Measurements from ENCODE around the gene CANX.

Gene CANX

DNA sequence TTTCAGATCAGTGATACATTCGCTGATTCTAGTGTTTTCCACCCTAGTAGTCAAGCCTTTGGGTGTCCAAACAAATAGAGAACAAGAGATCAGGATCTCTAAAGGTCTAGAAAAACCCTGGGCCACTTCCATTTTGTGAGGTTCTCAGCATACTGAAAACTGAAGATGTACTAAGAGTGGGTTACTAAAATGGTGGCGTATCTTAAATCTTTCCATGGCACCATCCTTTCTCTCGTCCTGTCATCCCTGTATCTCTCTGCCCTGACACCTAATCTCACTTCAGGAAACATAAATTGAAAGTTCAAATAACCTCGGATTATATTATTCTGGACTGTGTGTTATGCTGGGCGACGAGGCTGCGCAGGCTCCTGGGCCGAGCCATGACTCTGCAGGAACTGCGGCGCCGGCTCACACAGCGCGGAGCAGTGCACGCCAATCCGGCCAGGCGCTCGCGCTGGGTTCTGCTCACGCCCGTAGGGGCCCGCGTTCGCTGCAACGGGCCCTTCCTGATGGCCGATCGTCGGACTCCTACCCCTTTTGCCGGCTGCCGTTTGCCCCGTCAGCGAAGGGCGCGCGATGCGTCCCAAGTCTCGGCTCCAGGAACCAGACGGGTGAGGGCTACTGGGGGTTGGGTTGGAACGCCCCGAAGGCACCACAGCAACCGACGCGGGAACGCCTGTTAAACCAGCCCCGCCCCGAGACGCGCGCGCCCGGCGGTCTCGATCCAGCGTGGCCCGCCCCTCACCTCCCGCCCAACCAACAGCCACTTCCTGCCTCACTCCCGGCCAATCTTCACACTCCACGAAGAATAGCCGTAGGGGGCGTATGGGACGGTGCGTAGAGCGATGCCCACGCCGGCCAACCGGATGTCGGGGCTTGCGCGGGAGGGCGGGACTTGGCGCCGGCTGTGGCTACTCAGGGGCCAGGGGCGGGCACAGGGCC, 503 bp upstream of the CANX start:
- DNase-seq, result peak; percentile 98 to 99 (median 98)
- peaks cover 29% of the 10 kb centered on the region for H3K4me1 ChIP-seq (ENCODE audit: control insufficient read depth, insufficient read depth, low read length, poor library complexity, severe bottlenecking)

DNA sequence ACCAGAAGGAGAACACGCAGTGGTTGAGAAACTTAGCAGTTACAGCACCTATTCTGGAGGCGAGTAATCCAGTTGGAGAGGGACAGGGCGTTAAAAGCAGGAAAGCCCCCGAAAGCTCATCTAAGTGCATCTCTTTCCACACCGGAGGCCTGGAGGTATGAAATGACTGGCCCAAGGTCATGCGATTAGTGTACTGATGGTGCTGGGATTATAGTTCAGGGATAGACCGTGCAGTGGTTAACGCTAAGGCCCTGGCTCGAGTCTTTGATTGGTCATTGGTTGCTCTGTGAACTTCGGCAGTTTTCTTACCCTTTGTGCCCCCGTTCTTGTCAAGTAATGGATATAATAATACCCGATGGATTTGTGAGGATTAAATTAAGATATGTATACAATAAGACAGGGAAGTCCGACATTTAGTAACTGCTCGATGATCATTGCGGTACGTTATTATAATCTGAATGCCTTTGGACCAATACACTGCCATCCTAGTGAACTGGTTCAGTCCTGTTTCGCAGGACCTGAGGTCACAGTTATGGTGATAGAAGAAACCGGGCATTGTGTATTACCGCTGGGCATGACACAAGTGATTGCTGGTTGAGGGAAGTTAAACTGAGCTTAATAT, 960 bp downstream of the CANX start:
- no peaks in the 10 kb centered on the region for H3K36me3 ChIP-seq (ENCODE audit: control insufficient read depth, insufficient read depth, low read length)
- DNase-seq, result no peak
- peak overlapping the region; percentile 95 for H3K4me3 ChIP-seq (ENCODE audit: insufficient read depth, low read depth, low read length, poor library complexity, severe bottlenecking)
- H3K27me3 ChIP-seq (replicated peaks; ENCODE audit: control insufficient read depth, insufficient read depth, low read length, poor library complexity, severe bottlenecking), result no peaks in the 10 kb centered on the region
- peak overlapping the region; percentile 98 for H3K27ac ChIP-seq (ENCODE audit: insufficient read depth, low read length, poor library complexity, severe bottlenecking)
- H3K4me1 ChIP-seq (ENCODE audit: control insufficient read depth, insufficient read depth, low read length, poor library complexity, severe bottlenecking), result peaks cover 29% of the 10 kb centered on the region
- H3K9me3 ChIP-seq (ENCODE audit: control insufficient read depth, low read length), result no peaks in the 10 kb centered on the region

More for the DNA sequence above, 503 bp upstream of the CANX start:
- no peaks in the 10 kb centered on the region for H3K9me3 ChIP-seq (ENCODE audit: control insufficient read depth, low read length)
- H3K27ac ChIP-seq (ENCODE audit: insufficient read depth, low read length, poor library complexity, severe bottlenecking), result peak overlapping the region; percentile 98
- no peaks in the 10 kb centered on the region for H3K36me3 ChIP-seq (ENCODE audit: control insufficient read depth, insufficient read depth, low read length)
- no peaks in the 10 kb centered on the region for H3K27me3 ChIP-seq (replicated peaks; ENCODE audit: control insufficient read depth, insufficient read depth, low read length, poor library complexity, severe bottlenecking)
- peak overlapping the region; percentile 95 for H3K4me3 ChIP-seq (ENCODE audit: insufficient read depth, low read depth, low read length, poor library complexity, severe bottlenecking)

DNA sequence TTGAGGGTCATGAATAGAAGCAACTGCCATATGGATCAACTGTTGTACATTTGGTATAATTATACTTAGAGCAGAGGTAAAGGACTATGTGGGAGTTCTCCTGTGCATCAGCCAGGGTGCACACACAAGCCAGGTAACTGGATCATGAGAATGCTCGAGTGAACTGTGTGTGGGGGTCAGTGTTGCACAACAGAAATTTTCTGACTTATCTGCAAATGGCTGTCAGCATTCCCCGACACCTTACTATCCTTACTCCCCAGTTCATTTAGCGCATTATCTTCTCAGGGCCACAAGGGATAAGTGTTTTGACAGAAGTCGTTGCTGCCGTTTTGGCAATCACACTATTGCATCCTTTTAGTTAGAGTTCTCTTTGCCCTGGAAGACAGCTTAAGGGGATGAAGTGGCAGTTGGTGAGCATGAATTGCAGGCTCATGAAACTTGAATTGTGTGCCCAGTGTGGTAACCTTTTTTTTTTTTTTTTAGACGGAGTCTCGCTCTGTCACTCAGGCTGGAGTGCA, 1.7 kb downstream of the CANX start:
- Histone ChIP-seq H3K4me3 (ENCODE audit: insufficient read depth, low read depth, low read length, poor library complexity, severe bottlenecking) (peak overlapping the region; percentile 95), H3K27me3 (replicated peaks; ENCODE audit: control insufficient read depth, insufficient read depth, low read length, poor library complexity, severe bottlenecking) (no peaks in the 10 kb centered on the region), H3K27ac (ENCODE audit: insufficient read depth, low read length, poor library complexity, severe bottlenecking) (no peak overlapping the region), H3K4me1 (ENCODE audit: control insufficient read depth, insufficient read depth, low read length, poor library complexity, severe bottlenecking) (peaks cover 29% of the 10 kb centered on the region), H3K36me3 (ENCODE audit: control insufficient read depth, insufficient read depth, low read length) (no peaks in the 10 kb centered on the region), H3K9me3 (ENCODE audit: control insufficient read depth, low read length) (no peaks in the 10 kb centered on the region)
- DNase-seq, result no peak

DNA sequence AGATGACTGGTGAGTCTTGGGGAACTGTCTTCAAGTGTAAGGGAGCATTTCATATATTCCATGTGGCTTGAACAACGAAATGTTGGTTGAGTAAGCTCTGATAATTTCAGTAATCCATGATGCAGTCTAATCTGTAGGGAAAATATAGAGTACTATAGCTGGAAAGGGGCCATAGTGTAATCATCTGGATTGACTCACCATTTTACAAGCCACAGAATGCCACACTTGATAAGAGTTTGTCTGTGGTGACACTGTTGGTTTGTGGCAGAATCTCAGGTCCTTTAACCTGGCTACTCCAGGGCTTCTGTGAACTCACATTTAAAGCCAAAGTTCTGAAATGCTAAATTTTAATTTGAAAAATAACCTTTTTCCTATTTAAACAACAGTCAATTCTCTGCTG, 17.5 kb downstream of the CANX start:
- no peaks in the 10 kb centered on the region for H3K9me3 ChIP-seq (ENCODE audit: control insufficient read depth, low read length)
- H3K4me1 ChIP-seq (ENCODE audit: control insufficient read depth, insufficient read depth, low read length, poor library complexity, severe bottlenecking), result no peaks in the 10 kb centered on the region
- DNase-seq, result no peak
- H3K27me3 ChIP-seq (replicated peaks; ENCODE audit: control insufficient read depth, insufficient read depth, low read length, poor library complexity, severe bottlenecking), result no peaks in the 10 kb centered on the region
- no peak overlapping the region for H3K4me3 ChIP-seq (ENCODE audit: insufficient read depth, low read depth, low read length, poor library complexity, severe bottlenecking)
- H3K36me3 ChIP-seq (ENCODE audit: control insufficient read depth, insufficient read depth, low read length), result peaks cover 60% of the 10 kb centered on the region
- no peak overlapping the region for H3K27ac ChIP-seq (ENCODE audit: insufficient read depth, low read length, poor library complexity, severe bottlenecking)

DNA sequence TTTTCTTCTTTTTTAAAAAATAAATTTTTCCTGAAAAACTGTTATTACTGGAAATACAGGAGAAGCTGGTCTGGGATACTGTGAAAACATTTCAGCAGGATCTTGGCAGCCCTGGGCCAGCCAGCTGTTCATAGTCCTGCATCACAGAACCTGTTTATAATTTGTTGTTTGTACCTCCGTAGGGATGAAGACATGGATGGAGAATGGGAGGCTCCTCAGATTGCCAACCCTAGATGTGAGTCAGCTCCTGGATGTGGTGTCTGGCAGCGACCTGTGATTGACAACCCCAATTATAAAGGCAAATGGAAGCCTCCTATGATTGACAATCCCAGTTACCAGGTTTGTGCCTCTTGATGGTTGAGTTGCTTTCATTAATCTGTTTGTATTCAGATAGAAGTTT, 21.5 kb downstream of the CANX start:
- H3K36me3 ChIP-seq (ENCODE audit: control insufficient read depth, insufficient read depth, low read length), result peaks cover 85% of the 10 kb centered on the region

DNA sequence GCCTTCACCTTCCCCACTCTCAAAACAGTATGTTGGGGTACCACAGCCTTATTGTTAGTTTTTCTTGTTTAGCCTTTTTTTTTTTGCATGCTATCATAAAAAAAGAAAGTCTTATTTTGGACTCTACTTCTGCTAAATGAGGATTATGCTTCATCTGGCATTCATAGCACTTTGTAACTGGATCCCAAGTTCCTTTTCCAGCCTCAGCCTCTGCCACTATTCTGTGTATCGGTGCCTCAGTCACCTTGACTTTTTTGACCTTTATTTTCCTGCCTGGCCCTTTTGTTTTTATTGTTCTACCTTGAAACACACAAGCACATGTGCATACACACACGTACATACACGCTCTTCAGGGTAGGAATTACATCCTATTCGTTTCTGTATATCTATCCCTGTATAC, 25.4 kb downstream of the CANX start:
- Histone ChIP-seq H3K27ac (ENCODE audit: insufficient read depth, low read length, poor library complexity, severe bottlenecking) (no peak overlapping the region), H3K4me3 (ENCODE audit: insufficient read depth, low read depth, low read length, poor library complexity, severe bottlenecking) (no peak overlapping the region), H3K36me3 (ENCODE audit: control insufficient read depth, insufficient read depth, low read length) (peaks cover 85% of the 10 kb centered on the region), H3K27me3 (replicated peaks; ENCODE audit: control insufficient read depth, insufficient read depth, low read length, poor library complexity, severe bottlenecking) (no peaks in the 10 kb centered on the region), H3K4me1 (ENCODE audit: control insufficient read depth, insufficient read depth, low read length, poor library complexity, severe bottlenecking) (no peaks in the 10 kb centered on the region), H3K9me3 (ENCODE audit: control insufficient read depth, low read length) (no peaks in the 10 kb centered on the region)
- no peak for DNase-seq

More for the DNA sequence above, 21.5 kb downstream of the CANX start:
- Histone ChIP-seq H3K4me3 (ENCODE audit: insufficient read depth, low read depth, low read length, poor library complexity, severe bottlenecking) (no peak overlapping the region), H3K27ac (ENCODE audit: insufficient read depth, low read length, poor library complexity, severe bottlenecking) (no peak overlapping the region), H3K9me3 (ENCODE audit: control insufficient read depth, low read length) (no peaks in the 10 kb centered on the region), H3K4me1 (ENCODE audit: control insufficient read depth, insufficient read depth, low read length, poor library complexity, severe bottlenecking) (no peaks in the 10 kb centered on the region), H3K27me3 (replicated peaks; ENCODE audit: control insufficient read depth, insufficient read depth, low read length, poor library complexity, severe bottlenecking) (no peaks in the 10 kb centered on the region)
- DNase-seq, result no peak

DNA sequence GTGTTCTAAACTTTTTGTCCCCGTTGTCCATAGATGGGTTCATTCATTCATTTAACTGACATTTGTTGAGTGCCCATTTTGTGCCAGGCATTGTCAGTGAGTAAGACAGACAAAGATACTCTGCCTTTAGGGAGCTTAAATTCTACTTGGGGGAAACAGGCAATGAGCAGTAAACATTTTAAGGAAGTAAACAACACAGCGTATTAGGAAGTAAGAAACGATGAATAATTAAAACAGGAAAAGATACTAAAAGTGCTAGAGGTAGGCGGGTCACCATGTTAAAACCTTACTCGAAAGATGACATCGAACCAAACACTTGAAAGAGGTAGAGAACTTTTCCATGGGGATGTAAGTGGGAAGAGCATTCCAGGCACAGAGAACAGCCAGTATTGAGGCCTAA, 28.3 kb downstream of the CANX start:
- H3K4me1 ChIP-seq (ENCODE audit: control insufficient read depth, insufficient read depth, low read length, poor library complexity, severe bottlenecking), result peaks cover 4% of the 10 kb centered on the region
- DNase-seq, result no peak
- H3K27me3 ChIP-seq (replicated peaks; ENCODE audit: control insufficient read depth, insufficient read depth, low read length, poor library complexity, severe bottlenecking), result no peaks in the 10 kb centered on the region
- peaks cover 66% of the 10 kb centered on the region for H3K36me3 ChIP-seq (ENCODE audit: control insufficient read depth, insufficient read depth, low read length)
- no peaks in the 10 kb centered on the region for H3K9me3 ChIP-seq (ENCODE audit: control insufficient read depth, low read length)
- H3K27ac ChIP-seq (ENCODE audit: insufficient read depth, low read length, poor library complexity, severe bottlenecking), result no peak overlapping the region
- H3K4me3 ChIP-seq (ENCODE audit: insufficient read depth, low read depth, low read length, poor library complexity, severe bottlenecking), result no peak overlapping the region

DNA sequence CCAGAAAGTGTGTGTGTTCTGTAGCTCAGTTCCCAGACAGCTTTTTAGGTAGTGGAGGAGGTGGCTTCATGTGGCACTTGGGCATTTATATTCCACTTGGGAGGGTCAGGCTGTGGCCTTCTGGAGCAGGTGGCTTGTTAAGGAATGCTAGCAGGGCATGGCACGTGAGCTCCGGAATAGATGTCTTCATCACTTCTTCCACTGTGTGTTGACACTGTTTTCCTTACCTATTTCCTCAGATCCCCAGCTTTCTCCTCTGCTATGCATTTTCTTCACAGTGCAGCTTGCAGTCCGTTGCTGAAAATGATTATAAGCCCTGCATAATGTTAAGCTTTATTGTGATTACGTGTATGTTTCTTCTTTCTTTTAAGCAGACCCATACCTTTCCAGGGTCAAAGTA, 30.5 kb downstream of the CANX start:
- Histone ChIP-seq H3K27me3 (replicated peaks; ENCODE audit: control insufficient read depth, insufficient read depth, low read length, poor library complexity, severe bottlenecking) (no peaks in the 10 kb centered on the region), H3K9me3 (ENCODE audit: control insufficient read depth, low read length) (no peaks in the 10 kb centered on the region), H3K4me3 (ENCODE audit: insufficient read depth, low read depth, low read length, poor library complexity, severe bottlenecking) (no peak overlapping the region), H3K4me1 (ENCODE audit: control insufficient read depth, insufficient read depth, low read length, poor library complexity, severe bottlenecking) (peaks cover 9% of the 10 kb centered on the region), H3K36me3 (ENCODE audit: control insufficient read depth, insufficient read depth, low read length) (peaks cover 44% of the 10 kb centered on the region), H3K27ac (ENCODE audit: insufficient read depth, low read length, poor library complexity, severe bottlenecking) (no peak overlapping the region)
- DNase-seq, result no peak

DNA sequence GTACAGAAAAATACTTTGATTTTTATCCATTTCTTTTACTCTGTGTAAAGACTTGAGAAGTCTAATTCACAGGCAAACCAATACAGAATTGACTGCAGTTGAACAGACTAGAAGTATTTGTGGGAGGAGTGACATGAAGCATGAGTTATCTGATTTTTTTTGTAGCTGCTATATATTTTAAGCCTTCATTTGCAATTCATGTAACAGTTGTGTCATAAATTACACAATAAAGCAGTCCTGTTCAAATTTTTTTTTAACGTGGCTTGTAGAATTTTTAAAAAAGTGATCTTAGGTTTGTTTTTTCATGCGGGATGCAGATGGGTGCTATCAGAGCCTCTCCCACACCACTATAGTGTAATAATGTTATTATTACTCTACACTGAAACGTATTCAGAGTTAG, 31.0 kb downstream of the CANX start:
- Histone ChIP-seq H3K27ac (ENCODE audit: insufficient read depth, low read length, poor library complexity, severe bottlenecking) (no peak overlapping the region), H3K4me1 (ENCODE audit: control insufficient read depth, insufficient read depth, low read length, poor library complexity, severe bottlenecking) (peaks cover 13% of the 10 kb centered on the region)

DNA sequence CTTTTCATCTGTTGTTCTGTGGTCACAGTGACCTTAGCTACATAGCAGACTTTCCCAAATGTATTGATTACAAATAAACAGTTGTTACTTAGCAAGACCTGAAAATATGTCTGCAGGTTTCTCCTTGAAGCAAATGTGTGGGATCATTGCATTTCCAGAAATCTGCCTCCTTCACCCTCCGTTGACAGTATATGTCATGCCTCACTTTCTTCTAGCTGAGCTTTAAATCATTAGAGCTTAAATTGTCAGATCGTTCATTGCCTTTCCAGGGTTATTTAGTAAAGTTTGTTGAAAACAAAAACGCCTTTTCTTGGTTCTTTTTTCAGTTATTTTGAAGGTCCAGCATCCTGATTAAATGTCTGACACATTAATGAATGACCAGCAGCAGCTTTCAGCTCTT, 31.6 kb downstream of the CANX start:
- Histone ChIP-seq H3K9me3 (ENCODE audit: control insufficient read depth, low read length) (no peaks in the 10 kb centered on the region), H3K4me3 (ENCODE audit: insufficient read depth, low read depth, low read length, poor library complexity, severe bottlenecking) (no peak overlapping the region), H3K36me3 (ENCODE audit: control insufficient read depth, insufficient read depth, low read length) (peaks cover 33% of the 10 kb centered on the region), H3K27me3 (replicated peaks; ENCODE audit: control insufficient read depth, insufficient read depth, low read length, poor library complexity, severe bottlenecking) (no peaks in the 10 kb centered on the region), H3K27ac (ENCODE audit: insufficient read depth, low read length, poor library complexity, severe bottlenecking) (no peak overlapping the region), H3K4me1 (ENCODE audit: control insufficient read depth, insufficient read depth, low read length, poor library complexity, severe bottlenecking) (peaks cover 14% of the 10 kb centered on the region)
- DNase-seq, result no peak

More for the DNA sequence above, 31.0 kb downstream of the CANX start:
- Histone ChIP-seq H3K9me3 (ENCODE audit: control insufficient read depth, low read length) (no peaks in the 10 kb centered on the region), H3K36me3 (ENCODE audit: control insufficient read depth, insufficient read depth, low read length) (peaks cover 39% of the 10 kb centered on the region), H3K27me3 (replicated peaks; ENCODE audit: control insufficient read depth, insufficient read depth, low read length, poor library complexity, severe bottlenecking) (no peaks in the 10 kb centered on the region), H3K4me3 (ENCODE audit: insufficient read depth, low read depth, low read length, poor library complexity, severe bottlenecking) (no peak overlapping the region)
- DNase-seq, result no peak

Data from effector memory CD4-positive, alpha-beta T cell (primary cell).